ENCODE data around the gene RSPO1. TPM values are rescaled to one million over a fixed set of nuclear protein-coding genes. Genes with fewer than 3 reads are reported as not detected.

The RSPO1 gene
- polyA plus RNA-seq, 1 donor (not counting 4 experiments of a cell fraction or from before 2014, with no cell fraction given), result not detected

- DNase-seq (ENCODE audit: low read depth, low spot score) (no peak), FAIRE-seq (no peak)
- peaks cover 83% of the 10 kb centered on the region for H3K27me3 ChIP-seq (ENCODE audit: control insufficient read depth, extremely low read depth, insufficient read depth, low read length)
- H2AFZ ChIP-seq (ENCODE audit: control insufficient read depth, low read length), result no peak overlapping the region
- no peaks in the 10 kb centered on the region for H3K36me3 ChIP-seq (ENCODE audit: control insufficient read depth in 2 of 2, extremely low read depth in 1 of 2, insufficient read depth in 2 of 2, low read length in 2 of 2)
- H3K9me1 ChIP-seq (ENCODE audit: control insufficient read depth, extremely low read depth, insufficient read depth, low read length), result no peaks in the 10 kb centered on the region
- no peak overlapping the region for H3K4me3 ChIP-seq (ENCODE audit: control insufficient read depth in 2 of 3, extremely low read depth in 1 of 3, insufficient read depth in 2 of 3, low read depth in 1 of 3, low read length in 3 of 3)
- no peaks in the 10 kb centered on the region for H3K4me1 ChIP-seq (ENCODE audit: control insufficient read depth, extremely low read depth, insufficient read depth, low read length)
- no peaks in the 10 kb centered on the region for H4K20me1 ChIP-seq (ENCODE audit: control insufficient read depth, extremely low read depth, insufficient read depth, low read length)
- dilution Hi-C loops (cut with MboI; ENCODE audit: extremely low pct_ligation_motif_present, low sequenced_read_pairs), result no loop called here
- H3K9me3 ChIP-seq (ENCODE audit: control insufficient read depth, low read depth, low read length), result no peaks in the 10 kb centered on the region
- TF ChIP-seq EZH2 (IDR thresholded peaks at IDR 0.05; ENCODE audit: low read length) (peak; percentile 25), CTCF (optimal IDR thresholded peaks at IDR 0.05 in 1 of 3, IDR thresholded peaks at IDR 0.05 in 1 of 3, conservative IDR thresholded peaks at IDR 0.05 in 1 of 3; ENCODE audit: extremely low read depth in 1 of 3, insufficient read depth in 2 of 3, low read length in 3 of 3) (no peak)
- H3K4me2 ChIP-seq (ENCODE audit: control insufficient read depth, extremely low read depth, insufficient read depth, low read depth, low read length), result no peak overlapping the region
- H3K27ac ChIP-seq (ENCODE audit: control insufficient read depth, insufficient read depth, low read length), result no peak overlapping the region
- no peak overlapping the region for H3K9ac ChIP-seq (ENCODE audit: control insufficient read depth, extremely low read depth, insufficient read depth, low read length)
- H3K79me2 ChIP-seq (ENCODE audit: control insufficient read depth, insufficient read depth, low read length), result no peaks in the 10 kb centered on the region
Observed at GRCh38 chr1:37634992-37635902, 555 bp upstream of the RSPO1 start.

- Histone ChIP-seq H3K27me3 (ENCODE audit: control insufficient read depth, extremely low read depth, insufficient read depth, low read length) (peaks cover 88% of the 10 kb centered on the region), H3K9ac (ENCODE audit: control insufficient read depth, extremely low read depth, insufficient read depth, low read length) (no peak overlapping the region)
- no peak for TF ChIP-seq EZH2 (IDR thresholded peaks at IDR 0.05; ENCODE audit: low read length)
- TF ChIP-seq CTCF (optimal IDR thresholded peaks at IDR 0.05 in 1 of 3, IDR thresholded peaks at IDR 0.05 in 1 of 3, conservative IDR thresholded peaks at IDR 0.05 in 1 of 3; ENCODE audit: extremely low read depth in 1 of 3, insufficient read depth in 2 of 3, low read length in 3 of 3), result no peak
Observed at GRCh38 chr1:37633938-37634243, 801 bp downstream of the RSPO1 start.

More at GRCh38 chr1:37633938-37634243, 801 bp downstream of the RSPO1 start:
- no peaks in the 10 kb centered on the region for H3K9me1 ChIP-seq (ENCODE audit: control insufficient read depth, extremely low read depth, insufficient read depth, low read length)
- FAIRE-seq (no peak), DNase-seq (ENCODE audit: low read depth, low spot score) (no peak)
- no peak overlapping the region for H3K4me3 ChIP-seq (ENCODE audit: control insufficient read depth in 2 of 3, extremely low read depth in 1 of 3, insufficient read depth in 2 of 3, low read depth in 1 of 3, low read length in 3 of 3)
- dilution Hi-C loops (cut with MboI; ENCODE audit: extremely low pct_ligation_motif_present, low sequenced_read_pairs), result no loop called here
- no peak overlapping the region for H3K27ac ChIP-seq (ENCODE audit: control insufficient read depth, insufficient read depth, low read length)
- no peaks in the 10 kb centered on the region for H3K79me2 ChIP-seq (ENCODE audit: control insufficient read depth, insufficient read depth, low read length)
- no peaks in the 10 kb centered on the region for H4K20me1 ChIP-seq (ENCODE audit: control insufficient read depth, extremely low read depth, insufficient read depth, low read length)
- no peaks in the 10 kb centered on the region for H3K4me1 ChIP-seq (ENCODE audit: control insufficient read depth, extremely low read depth, insufficient read depth, low read length)
- H2AFZ ChIP-seq (ENCODE audit: control insufficient read depth, low read length), result no peak overlapping the region
- H3K4me2 ChIP-seq (ENCODE audit: control insufficient read depth, extremely low read depth, insufficient read depth, low read depth, low read length), result no peak overlapping the region
- H3K9me3 ChIP-seq (ENCODE audit: control insufficient read depth, low read depth, low read length), result no peaks in the 10 kb centered on the region
- no peaks in the 10 kb centered on the region for H3K36me3 ChIP-seq (ENCODE audit: control insufficient read depth in 2 of 2, extremely low read depth in 1 of 2, insufficient read depth in 2 of 2, low read length in 2 of 2)

Measured in keratinocyte (primary cell).